Measurements from ENCODE around the gene CHAC1.

CHAC1 gene

GRCh38 chr15:40937762-40938535, 15.3 kb upstream of the CHAC1 start:
- no peaks in the 10 kb centered on the region for H4K20me1 ChIP-seq (ENCODE audit: insufficient read depth)
- no peak overlapping the region for H3K27ac ChIP-seq
- no peak overlapping the region for H3K9ac ChIP-seq
- H3K36me3 ChIP-seq (ENCODE audit: insufficient read depth), result no peaks in the 10 kb centered on the region
- H3K79me2 ChIP-seq (ENCODE audit: insufficient read depth, low read depth), result no peaks in the 10 kb centered on the region
- no peak overlapping the region for H2AFZ ChIP-seq (ENCODE audit: low read depth)
- H3K4me2 ChIP-seq, result no peak overlapping the region
- peaks cover 24% of the 10 kb centered on the region for H3K4me1 ChIP-seq (ENCODE audit: low read depth, poor library complexity, severe bottlenecking)
- no peaks in the 10 kb centered on the region for H3K27me3 ChIP-seq (ENCODE audit: insufficient read depth, low read depth)
- H3K4me3 ChIP-seq (IDR thresholded peaks at IDR 0.05; ENCODE audit: insufficient read depth, low read depth, low read length), result no peak overlapping the region
- TF ChIP-seq CTCF (conservative IDR thresholded peaks at IDR 0.05; ENCODE audit: low read depth, low read length), result peak; percentile 30; the same call in 1 of the 2 replicates

GRCh38 chr15:40938536-40938870, 14.8 kb upstream of the CHAC1 start:
- peaks cover 24% of the 10 kb centered on the region for H3K4me1 ChIP-seq (ENCODE audit: low read depth, poor library complexity, severe bottlenecking)
- no peaks in the 10 kb centered on the region for H3K79me2 ChIP-seq (ENCODE audit: insufficient read depth, low read depth)
- no peaks in the 10 kb centered on the region for H3K36me3 ChIP-seq (ENCODE audit: insufficient read depth)
- no peak overlapping the region for H3K4me2 ChIP-seq
- no peak; the same call in 1 of the 2 replicates for TF ChIP-seq CTCF (conservative IDR thresholded peaks at IDR 0.05; ENCODE audit: low read depth, low read length)
- H2AFZ ChIP-seq (ENCODE audit: low read depth), result no peak overlapping the region
- no peak overlapping the region for H3K27ac ChIP-seq
- H4K20me1 ChIP-seq (ENCODE audit: insufficient read depth), result no peaks in the 10 kb centered on the region
- H3K27me3 ChIP-seq (ENCODE audit: insufficient read depth, low read depth), result no peaks in the 10 kb centered on the region
- no peak overlapping the region for H3K4me3 ChIP-seq (IDR thresholded peaks at IDR 0.05; ENCODE audit: insufficient read depth, low read depth, low read length)
- H3K9ac ChIP-seq, result no peak overlapping the region

- Histone ChIP-seq H3K4me2 (no peak overlapping the region), H3K79me2 (ENCODE audit: insufficient read depth, low read depth) (no peaks in the 10 kb centered on the region), H4K20me1 (ENCODE audit: insufficient read depth) (no peaks in the 10 kb centered on the region), H3K36me3 (ENCODE audit: insufficient read depth) (no peaks in the 10 kb centered on the region), H3K27me3 (ENCODE audit: insufficient read depth, low read depth) (no peaks in the 10 kb centered on the region), H3K9ac (no peak overlapping the region), H2AFZ (ENCODE audit: low read depth) (no peak overlapping the region), H3K27ac (no peak overlapping the region), H3K4me3 (IDR thresholded peaks at IDR 0.05; ENCODE audit: insufficient read depth, low read depth, low read length) (no peak overlapping the region), H3K4me1 (ENCODE audit: low read depth, poor library complexity, severe bottlenecking) (peaks cover 24% of the 10 kb centered on the region)
- no peak for TF ChIP-seq CTCF (conservative IDR thresholded peaks at IDR 0.05; ENCODE audit: low read depth, low read length)
These were observed 12.9 kb upstream of the CHAC1 start for GRCh38 chr15:40940296-40940801.

GRCh38 chr15:40941068-40941527, 12.2 kb upstream of the CHAC1 start:
- peak overlapping the region; percentile 69 for H2AFZ ChIP-seq (ENCODE audit: low read depth)
- H3K4me2 ChIP-seq, result peak overlapping the region; percentile 45; the same call in 1 of the 2 replicates
- H3K4me3 ChIP-seq (IDR thresholded peaks at IDR 0.05; ENCODE audit: insufficient read depth, low read depth, low read length), result no peak overlapping the region
- H3K27ac ChIP-seq, result no peak overlapping the region
- no peaks in the 10 kb centered on the region for H3K36me3 ChIP-seq (ENCODE audit: insufficient read depth)
- peak overlapping the region; percentile 53; the same call in 1 of the 2 replicates for H3K9ac ChIP-seq
- no peaks in the 10 kb centered on the region for H3K27me3 ChIP-seq (ENCODE audit: insufficient read depth, low read depth)
- no peak for TF ChIP-seq CTCF (conservative IDR thresholded peaks at IDR 0.05; ENCODE audit: low read depth, low read length)
- H3K4me1 ChIP-seq (ENCODE audit: low read depth, poor library complexity, severe bottlenecking), result peaks cover 28% of the 10 kb centered on the region
- no peaks in the 10 kb centered on the region for H3K79me2 ChIP-seq (ENCODE audit: insufficient read depth, low read depth)
- no peaks in the 10 kb centered on the region for H4K20me1 ChIP-seq (ENCODE audit: insufficient read depth)

Measured in KMS-11 (cell line).